Activated CD8-positive, alpha-beta memory T cell treated with anti-CD3 and anti-CD28 coated beads, Interleukin-2, amount 50 U/mL, for 48 hours (primary cell): ENCODE results near the gene SIL1.
"Not testable (repeated sequence)": the region's sequence is repeated elsewhere in the genome, so short reads cannot be mapped to it uniquely, and the experiment has no call there.

ENCODE experiments used
- DNase-seq: peaks from one replicate; pipeline ENCODE4 v3.0.0-alpha.2; 2020

The SIL1 gene

GRCh38 chr5:139197710-139198669 is at the start of gene SIL1:
SIL1 (minus strand) TSS chr5:139198368; CDS start chr5:139127843, 70,525 bp downstream.
- peak; percentile 96 for DNase-seq

- peak; percentile 75 for DNase-seq
Measured at GRCh38 chr5:139246394-139246793, 48.2 kb upstream of the SIL1 start.

- no peak for DNase-seq
Measured at GRCh38 chr5:139245637-139246339, 47.6 kb upstream of the SIL1 start.

GRCh38 chr5:139243425-139243970 is 45.3 kb upstream of the SIL1 start:
- DNase-seq, result no peak

GRCh38 chr5:139241139-139241538 is 43.0 kb upstream of the SIL1 start:
- DNase-seq, result no peak

GRCh38 chr5:139236479-139236878 is 38.3 kb upstream of the SIL1 start:
- no peak for DNase-seq

GRCh38 chr5:139232147-139232724 is 34.1 kb upstream of the SIL1 start:
- DNase-seq, result no peak

- DNase-seq, result no peak
Measured at GRCh38 chr5:139228201-139228803, 30.1 kb upstream of the SIL1 start.

GRCh38 chr5:139226131-139226530 is 28.0 kb upstream of the SIL1 start:
- no peak for DNase-seq

GRCh38 chr5:139223481-139223880 is 25.3 kb upstream of the SIL1 start:
- DNase-seq, result no peak

- no peak for DNase-seq
Measured at GRCh38 chr5:139222346-139222745, 24.2 kb upstream of the SIL1 start.

- not testable (repeated sequence) for DNase-seq
Measured at GRCh38 chr5:139218038-139218437, 19.9 kb upstream of the SIL1 start.

GRCh38 chr5:139215107-139215975 is 17.2 kb upstream of the SIL1 start:
- no peak for DNase-seq

- DNase-seq, result no peak
Measured at GRCh38 chr5:139214646-139215045, 16.5 kb upstream of the SIL1 start.

GRCh38 chr5:139212906-139213305 is 14.7 kb upstream of the SIL1 start:
- DNase-seq, result no peak

- DNase-seq, result no peak
Measured at GRCh38 chr5:139212486-139212885, 14.3 kb upstream of the SIL1 start.

- no peak for DNase-seq
Measured at GRCh38 chr5:139210585-139210984, 12.4 kb upstream of the SIL1 start.

GRCh38 chr5:139207297-139208000 is 9.3 kb upstream of the SIL1 start:
- DNase-seq, result no peak

GRCh38 chr5:139205586-139205985 is 7.4 kb upstream of the SIL1 start:
- DNase-seq, result no peak

- DNase-seq, result no peak
Measured at GRCh38 chr5:139205124-139205523, 7.0 kb upstream of the SIL1 start.

GRCh38 chr5:139204196-139204595 is 6.0 kb upstream of the SIL1 start:
- DNase-seq, result no peak
